Transverse colon (tissue), 4 donors: ENCODE data around the gene PLA2G4F. TPM values are rescaled to one million over a fixed set of nuclear protein-coding genes. Genes with fewer than 3 reads are reported as not detected.

ENCODE experiments used
- DNase-seq: peaks from one replicate; pipeline ENCODE4 v3.0.0-alpha.2; 2019
- H3K27ac ChIP-seq, 4 donors: fragments of 200-600 bp; sonication (generic); 2 replicates each; pipeline ENCODE4 v1.5.1; 2016 to 2018; ENCODE audit warnings: inconsistent platforms in 4 of 4
- H3K27me3 ChIP-seq: fragments of 200-600 bp; sonication (generic); 2 replicates; pipeline ENCODE4 v1.5.1; 2017; ENCODE audit warnings: inconsistent platforms
- H3K36me3 ChIP-seq, 4 donors: fragments of 200-600 bp; sonication (generic); 2 replicates each; pipeline ENCODE4 v1.5.1; 2017 to 2019; ENCODE audit warnings: inconsistent platforms in 4 of 4
- H3K4me1 ChIP-seq, 4 donors: fragments of 200-600 bp; sonication (generic); 2 replicates each; pipeline ENCODE4 v1.5.1; 2017 to 2020; ENCODE audit warnings: inconsistent platforms in 4 of 4
- H3K4me3 ChIP-seq, 4 donors: fragments of 200-600 bp; sonication (generic); 1 replicate in 1 of 4; 2 replicates in 3 of 4; pipeline versions ENCODE4 v1.5.1 to v1.6.1; 2017 to 2019; ENCODE audit warnings: inconsistent platforms in 4 of 4
- H3K9me3 ChIP-seq, 2 donors: fragments of 200-600 bp; sonication (generic); 2 replicates each; pipeline ENCODE4 v1.5.1; 2017 to 2019; ENCODE audit warnings: inconsistent platforms in 2 of 2
- CTCF ChIP-seq, 5 experiments: fragments of 200-600 bp in 3 of 5; fragments of 450-650 bp in 2 of 5; sonication (generic) in 3 of 5; IDR thresholded peaks; 1 replicate in 2 of 5; 2 replicates in 3 of 5; pipeline ENCODE4 v1.5.1; 2016 to 2017; ENCODE audit warnings: antibody characterized with exemption in 5 of 5, inconsistent platforms in 3 of 5, mild to moderate bottlenecking in 2 of 5, moderate library complexity in 1 of 5
- EP300 ChIP-seq: sonication (generic); formaldehyde crosslinking; IDR thresholded peaks from one replicate; pipeline ENCODE4 v1.6.1; 2017; ENCODE audit warnings: antibody characterized with exemption, low read depth
- POLR2A ChIP-seq: fragments of 450-650 bp; IDR thresholded peaks from one replicate; pipeline ENCODE4 v1.6.1; 2016; ENCODE audit warnings: antibody characterized with exemption, mild to moderate bottlenecking, moderate library complexity
- POLR2AphosphoS5 ChIP-seq, 3 donors: sonication (generic); formaldehyde crosslinking; IDR thresholded peaks; one replicate each; pipeline ENCODE4 v1.6.1; 2016; ENCODE audit warnings: antibody characterized with exemption in 3 of 3
- WGBS, 2 donors: methylation state at CpG; one replicate each; pipeline ENCODE4 v1.1.5; 2018; ENCODE audit warnings: low coverage in 1 of 2; 5-methylcytosine and 5-hydroxymethylcytosine counted together
- in situ Hi-C, 4 donors: fragments of 200-750 bp; cut with MboI; loops; one replicate each; pipeline versions ENCODE4 v1.15.0 to v1.15.1; 2017; ENCODE audit warnings: low sequenced_read_pairs in 3 of 4, low pct_ligation_motif_present in 1 of 4, low pct_unique_long_range_greater_than_20kb in 1 of 4
- intact Hi-C: fragments of 100-400 bp; cut with DNase I; formaldehyde crosslinking; loops from one replicate; pipeline ENCODE4 v1.15.1; 2023; ENCODE audit warnings: low total_unique reads
- total RNA-seq, 4 donors: library from RNA; depleted of rRNA; stranded (reverse); fragments of >200 nt; gene quantifications; one replicate each; pipeline ENCODE4 v1.1.0, GENCODE V29; 2016

PLA2G4F gene
- total RNA-seq, 4 donors from 2014 or later, result 25.1 to 135 (median 78.0) TPM

DNA sequence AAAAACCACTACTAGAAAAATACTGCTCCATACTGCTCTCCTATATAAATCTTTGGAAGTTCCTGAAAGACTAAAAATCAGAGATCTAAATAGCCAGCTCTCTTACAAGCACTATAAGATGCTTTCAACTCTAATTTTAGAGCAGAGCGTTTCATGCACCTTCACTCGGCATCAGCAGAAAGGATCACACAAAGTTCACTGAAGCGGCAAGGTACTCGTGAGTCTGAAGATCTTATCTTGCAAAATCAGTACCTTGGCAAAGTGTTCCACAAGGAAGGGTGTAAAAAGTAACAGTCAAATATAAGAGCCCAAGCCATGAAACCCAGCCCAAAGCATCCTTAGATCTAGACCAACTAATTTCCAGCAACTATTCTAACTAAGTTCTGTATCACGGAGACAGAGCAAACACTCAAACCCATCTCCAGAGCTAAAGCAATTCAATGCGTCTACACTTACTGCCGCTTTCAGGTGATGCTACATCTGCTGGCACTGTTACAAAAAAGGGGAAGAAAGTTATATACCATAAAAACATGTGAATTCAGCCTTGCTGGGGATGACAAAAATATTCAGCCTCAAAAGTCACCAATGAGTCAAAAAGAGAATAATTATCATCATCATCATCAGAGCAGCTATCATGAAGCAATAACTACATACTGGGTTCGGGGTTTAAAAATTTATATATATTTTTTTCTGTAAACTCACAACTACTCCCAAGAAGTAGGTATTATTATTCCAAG is 35.3 kb upstream of the PLA2G4F start:
- Histone ChIP-seq H3K9me3 (no peaks in the 10 kb centered on the region), H3K4me1 (no peaks in the 10 kb centered on the region), H3K36me3 (peaks cover 0 to 44% (median 20%) of the 10 kb centered on the region in 4 donors), H3K27ac (no peak overlapping the region), H3K4me3 (no peak overlapping the region), H3K27me3 (no peaks in the 10 kb centered on the region)
- intact Hi-C loops (no loop called here), in situ Hi-C loops (no loop called here)
- DNase-seq, result no peak
- 80 to 85% methylated on average over 5 to 8 of the region's 8 CpGs for WGBS, 2 donors
- TF ChIP-seq EP300, result no peak
- no peak for TF ChIP-seq POLR2AphosphoS5 (IDR thresholded peaks at IDR 0.05)
- no peak for TF ChIP-seq CTCF (IDR thresholded peaks at IDR 0.05)
- TF ChIP-seq POLR2A, result no peak

DNA sequence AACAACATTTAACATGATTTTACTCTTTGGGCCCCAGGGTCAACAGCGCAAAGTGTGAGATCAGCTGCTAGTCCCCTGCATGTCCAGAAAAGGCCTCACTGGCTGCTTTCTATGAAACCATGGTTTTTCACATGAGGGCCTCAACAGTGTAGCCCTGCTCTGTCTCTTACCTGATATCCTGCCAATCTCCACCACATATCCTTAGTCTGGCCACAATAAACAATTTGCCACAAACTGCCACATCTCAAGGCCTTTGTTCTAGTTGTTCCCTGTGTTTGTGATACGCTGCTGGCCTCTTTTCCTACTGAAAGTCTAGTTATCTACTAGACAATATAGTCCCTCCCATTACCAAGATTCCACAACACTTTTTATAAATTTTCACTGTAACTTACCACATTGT is 33.9 kb upstream of the PLA2G4F start:
- Histone ChIP-seq H3K4me1 (no peaks in the 10 kb centered on the region), H3K9me3 (no peaks in the 10 kb centered on the region), H3K36me3 (peaks cover 0 to 57% (median 27%) of the 10 kb centered on the region in 4 donors), H3K27me3 (no peaks in the 10 kb centered on the region), H3K4me3 (no peak overlapping the region), H3K27ac (no peak overlapping the region)
- no peak for TF ChIP-seq CTCF (IDR thresholded peaks at IDR 0.05)
- no peak for TF ChIP-seq POLR2A
- no peak for TF ChIP-seq POLR2AphosphoS5 (IDR thresholded peaks at IDR 0.05)
- TF ChIP-seq EP300, result no peak
- in situ Hi-C loops, result no loop called here
- 96 to 100% methylated on average over 2 of the region's 2 CpGs for WGBS, 2 donors
- DNase-seq, result no peak
- intact Hi-C loops, result no loop called here

DNA sequence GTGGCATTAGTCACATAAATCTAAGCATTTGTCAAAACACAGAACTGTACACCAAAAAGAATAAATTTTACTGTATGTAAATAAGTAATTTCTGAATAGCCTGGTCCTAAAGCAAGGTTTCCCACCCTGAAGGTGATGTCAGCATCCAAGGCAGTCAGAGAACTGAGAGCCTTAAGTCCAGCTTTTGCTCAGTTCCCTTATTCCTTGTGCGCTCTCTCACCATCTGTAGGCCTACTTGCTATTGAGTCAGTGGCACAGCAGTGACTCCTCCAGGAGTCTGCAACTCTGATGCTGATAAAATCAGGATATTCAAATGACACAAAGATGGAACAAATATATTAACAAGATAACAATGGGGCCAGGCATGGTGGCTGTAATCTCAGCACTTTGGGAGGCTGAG is 29.4 kb upstream of the PLA2G4F start:
- in situ Hi-C loops, result no loop called here
- H3K4me3 ChIP-seq, result no peak overlapping the region
- H3K9me3 ChIP-seq, result no peaks in the 10 kb centered on the region
- no peak overlapping the region for H3K27ac ChIP-seq
- TF ChIP-seq POLR2A (no peak), CTCF (IDR thresholded peaks at IDR 0.05) (no peak)
- intact Hi-C loops, result no loop called here
- DNase-seq, result no peak
- no peaks in the 10 kb centered on the region for H3K27me3 ChIP-seq
- 94% methylated on average over 1 of the region's 1 CpG; no CpG with 5 or more reads in 1 of the 2 donors for WGBS, 2 donors
- peaks cover 0 to 71% (median 34%) of the 10 kb centered on the region in 4 donors for H3K36me3 ChIP-seq
- no peaks in the 10 kb centered on the region for H3K4me1 ChIP-seq

DNA sequence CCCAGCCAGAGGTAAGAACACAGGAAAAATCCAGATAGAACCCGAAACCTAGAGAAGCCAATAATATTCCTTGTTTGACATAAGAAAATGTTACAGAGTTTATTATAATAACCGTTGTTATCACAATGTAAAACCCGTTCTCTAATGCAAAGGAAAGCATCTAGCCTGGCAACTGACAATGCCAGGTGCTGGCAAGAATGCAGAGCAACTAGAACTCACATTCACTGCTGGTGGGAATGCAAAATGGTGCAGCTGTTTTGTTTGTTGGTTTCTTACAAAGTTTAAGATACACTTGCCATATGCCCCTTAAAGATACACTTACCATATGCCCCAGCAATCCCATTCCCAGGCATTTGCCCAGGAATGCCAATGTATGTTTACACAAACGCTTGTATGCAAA is 28.3 kb upstream of the PLA2G4F start:
- H3K27ac ChIP-seq, result no peak overlapping the region
- H3K27me3 ChIP-seq, result no peaks in the 10 kb centered on the region
- H3K4me1 ChIP-seq, result no peaks in the 10 kb centered on the region
- in situ Hi-C loops (no loop called here), intact Hi-C loops (no loop called here)
- H3K4me3 ChIP-seq, result no peak overlapping the region
- no peak for DNase-seq
- 93 to 95% methylated on average over 4 of the region's 4 CpGs for WGBS, 2 donors
- no peaks in the 10 kb centered on the region for H3K9me3 ChIP-seq
- H3K36me3 ChIP-seq, result peaks cover 0 to 79% (median 35%) of the 10 kb centered on the region in 4 donors
- no peak for TF ChIP-seq POLR2A
- no peak for TF ChIP-seq CTCF (IDR thresholded peaks at IDR 0.05)
